ENCODE data around the gene CEP120.

DNA sequence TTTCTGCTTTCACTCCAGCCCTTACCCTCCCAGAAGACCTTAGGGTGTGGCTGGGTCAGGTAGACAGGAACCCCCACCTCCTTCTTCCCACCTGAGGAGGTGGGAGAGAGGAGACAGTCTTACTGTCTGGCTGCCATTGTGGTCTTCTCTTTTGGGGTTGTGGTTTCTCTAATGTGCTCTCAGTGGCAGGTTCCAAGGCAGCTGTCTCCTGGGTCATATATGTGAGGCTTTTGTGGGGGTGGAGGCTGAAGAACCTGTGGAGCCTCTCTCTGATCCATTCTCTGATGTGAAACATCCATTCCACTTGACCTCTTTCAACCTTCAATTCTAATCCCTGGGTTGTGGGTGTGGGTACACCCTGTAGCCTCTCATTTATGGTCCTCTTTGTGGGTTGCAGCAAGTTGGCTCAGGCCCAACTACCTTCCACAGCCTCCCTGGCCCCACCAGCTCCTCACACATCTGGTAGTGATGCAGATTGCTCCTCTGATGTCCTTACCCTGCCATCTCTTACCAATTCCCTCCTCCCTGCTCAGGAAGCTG, 118.4 kb downstream of the CEP120 start:
- TF ChIP-seq, protein P1, sequence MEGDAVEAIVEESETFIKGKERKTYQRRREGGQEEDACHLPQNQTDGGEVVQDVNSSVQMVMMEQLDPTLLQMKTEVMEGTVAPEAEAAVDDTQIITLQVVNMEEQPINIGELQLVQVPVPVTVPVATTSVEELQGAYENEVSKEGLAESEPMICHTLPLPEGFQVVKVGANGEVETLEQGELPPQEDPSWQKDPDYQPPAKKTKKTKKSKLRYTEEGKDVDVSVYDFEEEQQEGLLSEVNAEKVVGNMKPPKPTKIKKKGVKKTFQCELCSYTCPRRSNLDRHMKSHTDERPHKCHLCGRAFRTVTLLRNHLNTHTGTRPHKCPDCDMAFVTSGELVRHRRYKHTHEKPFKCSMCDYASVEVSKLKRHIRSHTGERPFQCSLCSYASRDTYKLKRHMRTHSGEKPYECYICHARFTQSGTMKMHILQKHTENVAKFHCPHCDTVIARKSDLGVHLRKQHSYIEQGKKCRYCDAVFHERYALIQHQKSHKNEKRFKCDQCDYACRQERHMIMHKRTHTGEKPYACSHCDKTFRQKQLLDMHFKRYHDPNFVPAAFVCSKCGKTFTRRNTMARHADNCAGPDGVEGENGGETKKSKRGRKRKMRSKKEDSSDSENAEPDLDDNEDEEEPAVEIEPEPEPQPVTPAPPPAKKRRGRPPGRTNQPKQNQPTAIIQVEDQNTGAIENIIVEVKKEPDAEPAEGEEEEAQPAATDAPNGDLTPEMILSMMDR (conservative IDR thresholded peaks at IDR 0.05; ENCODE audit: low read depth, low read length) = no peak
- no peak for TF ChIP-seq USF2 (IDR thresholded peaks at IDR 0.05; ENCODE audit: low read depth, low read length)
- TF ChIP-seq SMC3 (IDR thresholded peaks at IDR 0.05; ENCODE audit: low read depth, low read length) = no peak
- no peak for TF ChIP-seq POLR2A (IDR thresholded peaks at IDR 0.05; ENCODE audit: low read depth, low read length)
- no peak for TF ChIP-seq BHLHE40 (IDR thresholded peaks at IDR 0.05; ENCODE audit: low read depth, low read length)
- TF ChIP-seq MAFK (IDR thresholded peaks at IDR 0.05; ENCODE audit: low read depth, low read length) = no peak

Data from IMR-90 (cell line).